ENCODE measurements around the gene EPB41L1. TPM values are rescaled to one million over a fixed set of nuclear protein-coding genes. Genes with fewer than 3 reads are reported as not detected.

Gene EPB41L1
- total RNA-seq, 1 donor from 2014 or later, result 19.6 TPM

DNA sequence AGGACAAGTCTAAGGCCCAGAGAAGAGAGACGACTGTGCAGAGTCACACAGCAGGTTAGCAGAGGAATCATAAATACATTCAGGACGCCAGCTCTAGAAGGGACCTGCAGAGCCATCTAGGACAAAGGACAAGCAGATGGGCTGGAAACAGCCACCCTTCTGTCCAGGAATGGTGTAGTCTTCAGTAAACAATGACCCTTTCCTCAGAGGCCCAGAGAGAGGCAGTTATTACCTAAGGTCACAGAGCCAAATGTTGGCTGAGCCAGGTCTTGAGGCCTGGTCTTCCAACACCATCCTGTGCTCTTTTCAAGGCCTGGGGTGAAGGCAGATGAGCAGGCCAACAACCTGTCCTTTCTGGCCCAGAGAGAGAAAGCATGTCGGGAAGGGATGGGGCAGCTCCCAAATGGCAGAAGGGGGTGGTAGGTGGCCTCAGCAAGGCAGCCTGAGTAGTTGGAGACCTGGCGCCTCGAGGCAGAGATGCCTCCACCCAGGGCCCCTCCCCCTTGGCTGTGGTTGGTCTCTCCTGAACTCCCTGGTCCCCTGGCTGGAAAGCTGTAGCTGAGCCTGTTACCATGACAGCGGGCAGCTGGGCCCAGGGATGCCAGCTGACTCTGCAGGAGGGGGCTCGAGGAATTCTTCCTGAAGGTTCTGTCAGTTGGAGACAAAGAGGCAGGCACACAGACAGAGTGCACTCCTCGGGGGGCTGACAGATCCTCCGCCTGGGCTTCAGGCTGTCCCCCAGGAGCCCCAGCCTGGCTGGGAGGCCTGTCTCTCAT is 24.8 kb downstream of the EPB41L1 start:
- intact Hi-C loops (cut with micrococcal nuclease), result no loop called here
- DNase-seq, result no peak
- ATAC-seq, result no peak

DNA sequence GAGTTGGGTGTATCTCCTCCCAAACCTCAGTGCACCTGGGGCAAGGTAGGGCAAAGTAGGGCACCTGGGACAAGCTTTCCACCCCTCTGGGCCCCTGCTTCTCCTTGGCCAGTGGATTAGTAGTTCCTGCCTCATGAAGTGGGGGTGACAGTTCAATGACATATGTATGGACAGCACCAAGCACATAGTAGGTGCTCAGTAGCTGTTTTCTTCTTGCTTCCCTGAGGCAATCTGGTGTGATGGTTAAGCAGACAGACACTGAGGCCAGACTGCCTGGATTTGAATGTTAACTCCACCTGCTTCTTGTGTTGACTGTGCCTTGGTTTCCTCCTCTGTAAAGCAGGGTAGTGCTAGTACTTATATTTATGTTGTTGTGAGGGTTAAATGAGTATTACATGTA is 25.8 kb downstream of the EPB41L1 start:
- intact Hi-C loops (cut with micrococcal nuclease), result no loop called here
- DNase-seq (no peak), ATAC-seq (no peak)

DNA sequence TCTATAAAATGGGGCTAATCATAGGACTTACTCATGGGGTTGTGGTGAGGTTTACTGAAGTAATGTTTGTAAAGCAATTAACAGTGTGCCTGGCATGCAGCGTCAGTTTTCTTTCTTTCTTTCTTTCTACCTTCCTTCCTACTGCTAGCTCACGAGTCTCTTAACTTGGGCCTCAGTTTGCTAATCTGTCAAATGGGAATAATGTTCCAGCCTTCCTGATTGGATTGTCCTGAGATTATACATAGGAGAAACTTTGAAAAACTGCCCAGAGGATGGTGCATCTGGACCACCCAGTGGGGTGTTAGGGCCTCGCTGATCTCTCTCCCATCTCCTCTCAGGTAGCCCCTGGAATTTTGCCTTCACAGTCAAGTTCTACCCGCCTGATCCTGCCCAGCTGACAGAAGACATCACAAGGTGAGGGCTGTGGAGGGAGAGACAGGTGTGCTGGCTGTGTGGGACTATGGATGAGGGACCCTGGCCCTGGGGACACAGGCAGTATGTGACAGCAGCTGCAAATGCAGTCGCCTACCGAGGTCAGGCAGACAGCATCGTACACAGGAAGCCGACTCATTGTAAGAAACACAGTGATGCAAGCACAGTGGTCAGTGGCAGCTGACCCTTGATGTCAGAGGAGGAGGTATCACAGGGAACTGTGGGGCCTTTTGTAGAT is 27.5 kb downstream of the EPB41L1 start:
- no peak for ATAC-seq
- intact Hi-C loops (cut with micrococcal nuclease), result no loop called here
- no peak for DNase-seq

DNA sequence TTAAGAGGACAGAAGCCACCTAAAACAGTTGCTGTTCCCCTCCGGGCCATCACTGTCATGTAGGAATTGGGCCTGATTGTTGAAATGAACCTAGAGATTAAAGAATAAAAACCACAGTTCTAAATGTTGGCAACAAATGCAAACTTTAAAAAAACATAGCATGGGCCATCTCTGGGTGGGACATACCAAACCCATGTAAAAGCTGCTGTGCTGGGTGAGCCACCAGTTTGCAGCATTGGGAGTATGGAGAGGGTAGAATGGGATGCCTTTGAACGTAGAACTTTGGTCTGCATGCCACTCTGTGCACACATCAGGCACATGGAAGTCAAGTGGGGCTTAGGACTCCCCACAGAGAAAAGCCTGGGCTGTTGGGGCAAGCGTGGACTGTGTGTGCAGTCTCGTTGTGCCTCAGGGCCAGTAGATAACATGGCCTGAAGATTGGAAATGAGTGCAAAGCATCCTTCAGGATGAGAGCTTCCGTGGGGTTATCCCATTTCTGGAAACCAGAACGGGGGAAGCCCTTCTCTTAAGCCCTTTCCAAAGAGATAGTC is 28.1 kb downstream of the EPB41L1 start:
- intact Hi-C loops (cut with micrococcal nuclease), result no loop called here
- no peak for DNase-seq
- ATAC-seq, result no peak

DNA sequence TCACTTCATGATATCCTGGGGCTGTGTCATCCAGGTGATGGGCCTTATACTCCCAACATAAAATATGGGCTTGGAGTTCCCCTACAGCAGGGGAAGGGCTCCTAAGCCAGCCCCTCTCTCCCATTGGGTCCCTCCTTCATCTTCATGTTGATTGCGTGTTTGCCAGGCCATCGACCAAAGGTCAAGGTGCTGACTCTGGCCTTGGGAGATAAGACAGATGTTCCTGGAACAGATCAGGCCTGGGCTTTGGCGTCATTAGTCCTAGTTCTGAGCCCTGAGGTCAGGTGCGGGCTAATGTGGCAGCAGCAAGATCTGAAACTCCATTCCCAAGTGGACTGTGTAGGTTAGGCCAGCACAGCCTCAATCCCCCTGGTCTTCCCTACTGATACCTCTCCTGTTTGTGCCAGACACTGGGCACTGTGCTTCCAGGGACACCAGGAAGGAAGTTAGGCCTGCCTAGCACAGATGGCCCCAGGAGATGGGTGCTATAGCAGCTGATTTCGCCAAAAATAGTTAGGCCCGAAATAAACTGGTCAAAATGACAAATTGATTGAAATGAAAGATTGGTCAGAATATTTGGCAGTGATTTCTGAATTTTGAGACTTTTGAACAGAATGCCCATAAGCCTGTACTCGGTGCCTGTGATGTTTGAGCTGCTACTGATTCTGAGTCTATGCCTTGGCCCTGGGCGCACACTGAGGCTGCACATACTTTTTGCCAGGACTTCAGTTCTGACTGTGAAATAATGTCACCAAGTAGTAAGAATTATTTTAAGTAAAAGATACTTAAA is 28.8 kb downstream of the EPB41L1 start:
- intact Hi-C loops (cut with micrococcal nuclease), result no loop called here
- no peak for DNase-seq
- ATAC-seq, result no peak

DNA sequence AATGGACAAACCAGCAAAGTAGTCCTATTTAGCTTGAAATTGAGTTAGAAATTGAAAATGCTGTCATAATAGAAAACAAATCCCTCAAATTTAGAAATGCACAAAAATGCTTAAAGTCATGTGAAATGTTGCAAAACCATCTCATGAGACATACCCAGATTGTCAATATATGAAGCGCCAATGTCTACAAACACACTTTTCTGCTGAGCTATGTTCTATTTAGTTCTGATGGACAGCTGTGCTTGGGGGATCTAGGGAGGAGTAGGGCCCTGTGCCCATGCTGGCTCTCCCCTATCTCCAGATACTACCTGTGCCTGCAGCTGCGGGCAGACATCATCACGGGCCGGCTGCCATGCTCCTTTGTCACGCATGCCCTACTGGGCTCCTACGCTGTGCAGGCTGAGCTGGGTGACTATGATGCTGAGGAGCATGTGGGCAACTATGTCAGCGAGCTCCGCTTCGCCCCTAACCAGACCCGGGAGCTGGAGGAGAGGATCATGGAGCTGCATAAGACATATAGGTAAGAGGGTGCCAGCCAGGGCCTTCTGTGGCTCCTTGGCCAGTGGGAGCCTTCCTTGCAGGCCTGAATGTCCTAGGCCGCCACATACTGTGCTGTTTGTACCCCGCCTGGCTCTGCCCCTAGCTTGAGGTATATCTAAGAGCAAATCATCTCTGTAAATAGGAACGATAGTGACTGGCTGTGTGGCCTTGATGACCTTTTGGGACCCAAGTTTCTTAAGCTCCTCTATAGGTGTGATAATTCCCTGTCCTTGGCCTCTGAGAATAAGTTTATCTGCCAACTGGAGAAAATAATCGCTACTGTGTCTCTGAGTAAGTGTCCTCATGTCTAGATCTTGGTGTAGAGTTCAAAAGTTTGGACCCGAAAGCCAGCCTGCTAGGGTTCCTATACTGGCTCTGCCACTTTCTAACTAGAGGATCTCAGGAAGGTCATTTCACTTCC is 30.6 kb downstream of the EPB41L1 start:
- ATAC-seq, result no peak
- no peak for DNase-seq
- intact Hi-C loops (cut with micrococcal nuclease), result no loop called here

DNA sequence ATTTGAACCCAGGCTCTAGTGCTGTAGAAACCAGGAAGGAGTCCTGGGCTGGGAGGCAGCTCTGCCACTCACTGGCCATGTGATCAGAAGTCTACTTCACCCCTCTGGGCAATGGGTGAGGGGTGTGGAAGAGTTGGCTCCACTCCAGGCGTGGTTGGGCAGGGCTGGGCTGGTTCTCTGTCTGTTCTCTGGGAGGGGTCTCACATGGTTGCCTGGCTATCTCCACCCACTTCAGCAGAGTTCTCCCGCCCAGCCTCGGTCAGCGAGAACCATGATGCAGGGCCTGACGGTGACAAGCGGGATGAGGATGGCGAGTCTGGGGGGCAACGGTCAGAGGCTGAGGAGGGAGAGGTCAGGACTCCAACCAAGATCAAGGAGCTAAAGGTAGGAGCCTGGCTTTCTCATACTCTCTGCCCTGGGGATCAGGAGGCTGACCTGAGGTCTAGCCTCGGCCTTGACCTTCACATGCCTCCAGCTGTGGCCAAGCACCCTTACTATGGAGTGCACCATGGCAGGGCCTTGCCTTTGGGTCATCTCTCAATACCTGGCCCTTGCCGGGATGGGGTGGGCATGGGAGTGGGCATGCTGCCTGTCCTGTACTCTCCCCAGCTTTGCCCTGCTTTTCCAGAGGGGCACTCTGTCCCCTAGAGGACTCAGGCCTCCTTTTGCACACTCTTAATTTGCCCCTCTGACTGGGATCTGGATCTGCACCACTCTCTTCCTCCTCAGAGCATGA is 39.6 kb downstream of the EPB41L1 start:
- no peak for ATAC-seq
- no peak for DNase-seq
- intact Hi-C loops (cut with micrococcal nuclease), result no loop called here

DNA sequence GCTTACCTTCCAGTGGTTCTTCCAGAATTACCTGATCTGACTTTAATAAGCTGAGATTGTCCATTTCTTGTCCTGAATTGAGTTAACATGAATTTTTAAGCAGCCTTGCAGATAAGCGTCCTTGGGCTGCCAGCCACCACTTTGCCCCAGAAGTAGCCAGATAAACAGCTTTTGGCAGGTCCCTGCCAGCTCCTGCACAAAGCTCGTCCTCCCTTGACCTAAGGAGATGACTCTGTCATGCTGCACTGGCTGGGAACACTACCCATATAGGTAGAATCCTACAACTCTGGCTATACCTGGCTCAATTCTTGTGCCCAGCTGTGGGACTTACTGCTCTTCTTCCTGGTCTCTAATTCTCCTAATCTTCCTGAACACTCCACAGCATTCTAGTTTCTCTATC is 42.1 kb downstream of the EPB41L1 start:
- intact Hi-C loops (cut with micrococcal nuclease), result loop anchor here (5.0 kb wide), 1 partner anchor 39 kb away; no protein-coding TSS in a partner anchor
- DNase-seq, result peak; percentile 43
- peak; percentile 76 for ATAC-seq

DNA sequence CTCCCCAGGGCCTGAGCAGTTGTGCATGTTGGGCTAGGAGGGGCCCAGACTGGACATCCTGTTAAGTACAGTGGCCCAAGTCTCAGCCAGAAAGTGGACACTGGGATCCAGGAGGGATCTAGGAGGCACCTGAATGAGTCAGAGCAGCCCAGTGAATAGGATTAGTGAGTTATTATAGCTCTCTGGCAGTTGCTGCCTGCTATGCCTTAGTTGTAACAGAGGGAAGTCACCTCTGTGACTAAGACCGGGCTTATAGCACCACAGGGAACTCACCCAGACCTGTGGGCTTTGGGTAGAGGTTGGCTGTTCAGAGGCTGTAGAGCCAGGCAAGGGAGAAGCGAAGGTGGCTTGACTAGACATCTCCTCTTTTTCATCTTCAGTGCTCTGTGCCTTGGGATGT is 42.7 kb downstream of the EPB41L1 start:
- ATAC-seq (no peak), DNase-seq (no peak)
- intact Hi-C loops (cut with micrococcal nuclease), result loop anchor here (5.0 kb wide), 1 partner anchor 40 kb away; no protein-coding TSS in a partner anchor

DNA sequence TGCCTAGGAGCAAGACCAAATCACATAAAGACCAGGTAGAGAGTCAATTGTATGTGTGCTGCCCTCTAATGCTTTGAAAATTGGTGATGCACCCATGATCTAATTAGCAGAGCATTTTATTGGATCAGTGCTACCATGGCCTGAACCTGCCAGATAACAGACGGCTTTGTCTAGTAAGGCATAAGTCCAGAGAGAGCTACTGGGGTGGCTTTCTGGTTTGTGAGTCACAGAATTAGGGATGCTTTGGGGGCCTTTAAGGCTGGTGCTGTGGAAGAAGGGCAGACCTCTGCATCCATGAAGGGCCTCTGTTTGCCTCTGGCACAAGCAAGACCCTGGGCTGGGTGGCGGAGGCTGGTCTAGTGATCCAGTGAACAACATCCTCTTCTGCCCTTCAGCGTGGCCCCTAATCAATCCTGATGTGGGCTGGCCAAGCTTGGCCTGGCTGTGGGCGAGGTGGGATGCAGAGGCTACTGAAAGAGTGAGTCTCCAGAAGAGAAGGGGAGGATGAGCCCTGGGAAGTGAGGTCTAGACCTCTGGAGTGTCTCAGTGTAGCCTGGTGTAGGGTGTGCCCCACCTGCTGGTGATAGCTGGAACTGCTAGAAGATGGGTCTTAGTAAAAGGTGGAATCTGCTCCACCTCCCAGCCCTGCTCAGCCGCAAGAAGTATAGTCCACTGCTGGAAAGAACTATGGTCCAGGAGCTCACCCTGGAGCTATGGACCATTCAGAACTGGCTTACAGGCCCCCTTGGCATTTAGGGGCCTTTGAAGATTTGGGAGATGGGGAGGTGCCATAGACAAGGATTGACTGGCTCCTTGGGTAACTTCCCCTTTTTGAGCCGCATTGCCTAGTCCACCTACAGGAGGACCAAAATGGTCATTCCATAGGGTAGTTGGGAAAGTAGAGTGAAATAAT is 45.1 kb downstream of the EPB41L1 start:
- peak; percentile 77 for DNase-seq
- ATAC-seq, result peak; percentile 82
- intact Hi-C loops (cut with micrococcal nuclease), result loop anchor here (5.0 kb wide), 1 partner anchor 42 kb away; no protein-coding TSS in a partner anchor

DNA sequence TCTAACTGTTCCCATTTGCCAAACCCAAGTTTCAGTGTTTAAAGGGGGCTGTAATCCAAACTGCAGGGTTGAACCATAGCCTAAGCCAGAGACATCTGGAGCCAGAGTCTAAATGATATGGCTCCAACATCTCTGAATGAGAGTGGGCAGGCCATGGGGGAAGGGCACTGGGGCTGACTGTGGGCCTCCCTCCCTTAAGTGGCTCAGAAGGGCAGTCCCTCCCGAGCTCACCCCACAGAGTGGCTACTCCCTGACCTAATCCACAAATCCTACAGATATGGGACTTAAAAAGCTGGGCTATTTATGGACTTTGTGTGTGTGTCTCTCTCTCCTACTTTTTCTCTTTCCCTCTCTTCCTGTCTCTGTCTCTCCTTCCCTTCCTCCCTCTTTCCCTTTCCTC is 45.9 kb downstream of the EPB41L1 start:
- intact Hi-C loops (cut with micrococcal nuclease), result no loop called here
- DNase-seq, result no peak
- ATAC-seq, result no peak

DNA sequence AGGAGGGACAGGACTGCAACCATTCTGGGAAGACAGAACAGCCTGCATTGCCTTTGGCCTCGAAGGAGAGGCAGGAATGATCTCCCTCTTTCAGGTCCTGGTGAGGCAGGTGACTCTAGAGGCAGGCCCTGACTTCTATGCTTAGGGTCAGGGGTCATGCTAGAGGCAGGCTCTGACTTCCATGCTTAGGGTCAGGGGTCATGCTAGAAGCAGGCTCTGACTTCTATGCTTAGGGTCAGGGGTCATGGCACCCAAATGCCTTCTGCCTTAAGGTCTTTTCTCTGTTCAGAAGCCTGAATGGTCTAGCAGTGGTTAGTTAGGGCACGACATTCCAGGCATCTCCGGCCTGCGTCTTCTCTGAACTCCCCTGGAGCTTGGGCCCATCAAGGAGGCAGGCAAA is 46.7 kb downstream of the EPB41L1 start:
- DNase-seq (no peak), ATAC-seq (no peak)
- intact Hi-C loops (cut with micrococcal nuclease), result no loop called here

DNA sequence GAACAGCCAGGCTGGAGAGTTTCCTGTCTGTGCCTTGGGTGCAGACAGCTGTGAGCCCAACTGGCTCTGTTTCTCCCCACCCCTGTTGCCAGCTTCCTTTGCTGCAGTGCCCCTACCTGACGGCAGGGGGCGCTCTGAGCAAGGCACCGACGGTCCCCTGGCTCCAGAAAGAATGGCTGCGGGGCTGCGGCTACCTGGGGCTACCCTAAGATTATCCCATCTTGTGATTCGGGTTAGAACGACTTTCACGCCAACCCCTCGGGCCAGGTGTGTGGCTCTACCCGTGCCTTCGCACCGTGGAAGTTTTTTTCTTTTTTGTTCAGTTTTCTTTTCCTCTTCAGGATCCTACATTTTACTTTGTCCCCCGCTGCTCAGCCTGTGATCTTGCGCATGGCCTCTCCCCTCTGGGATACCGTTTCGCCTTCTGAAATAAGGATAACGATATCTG is 48.4 kb downstream of the EPB41L1 start:
- intact Hi-C loops (cut with micrococcal nuclease), result no loop called here
- ATAC-seq (peak; percentile 59), DNase-seq (peak; percentile 78)

DNA sequence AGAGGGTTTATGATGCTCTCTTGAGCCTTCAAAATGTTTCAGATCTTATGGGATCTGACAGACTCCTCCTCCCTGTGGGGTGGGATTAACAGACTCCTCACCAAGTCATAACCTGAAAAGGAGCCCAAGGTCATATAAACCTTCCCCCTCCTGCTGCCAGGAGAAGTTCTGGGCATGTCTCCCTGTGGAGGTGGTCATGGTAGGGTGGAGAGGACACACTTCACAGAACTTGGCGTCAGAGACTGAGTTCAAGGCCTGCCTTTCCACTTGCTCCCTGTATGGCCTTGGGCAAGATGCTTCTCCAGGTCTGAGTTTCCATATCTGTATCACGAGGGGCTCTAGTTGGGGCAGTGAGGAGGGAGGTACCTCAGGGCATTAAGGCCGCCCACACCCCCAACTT is 49.3 kb downstream of the EPB41L1 start:
- no peak for DNase-seq
- ATAC-seq, result no peak
- intact Hi-C loops (cut with micrococcal nuclease), result no loop called here

DNA sequence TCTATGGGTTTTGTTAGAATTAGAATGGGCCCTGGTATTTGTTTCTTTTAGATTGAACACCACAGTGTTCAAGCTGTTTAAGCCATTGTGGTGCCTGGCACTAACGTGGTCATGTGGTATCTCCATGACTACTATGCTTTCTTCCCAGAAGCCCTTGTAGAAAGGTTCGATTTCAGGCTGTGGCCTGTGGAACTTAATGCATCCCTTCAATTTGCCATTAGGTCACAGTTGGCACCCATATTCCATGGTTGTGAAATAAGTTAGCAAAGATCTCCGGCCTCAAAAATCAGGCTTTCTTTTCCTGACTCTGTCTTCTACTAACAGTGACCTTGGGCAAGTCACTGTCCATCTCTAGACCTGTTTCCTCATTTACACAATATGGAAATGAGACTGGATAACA is 50.5 kb downstream of the EPB41L1 start:
- intact Hi-C loops (cut with micrococcal nuclease), result no loop called here
- ATAC-seq (no peak), DNase-seq (no peak)

DNA sequence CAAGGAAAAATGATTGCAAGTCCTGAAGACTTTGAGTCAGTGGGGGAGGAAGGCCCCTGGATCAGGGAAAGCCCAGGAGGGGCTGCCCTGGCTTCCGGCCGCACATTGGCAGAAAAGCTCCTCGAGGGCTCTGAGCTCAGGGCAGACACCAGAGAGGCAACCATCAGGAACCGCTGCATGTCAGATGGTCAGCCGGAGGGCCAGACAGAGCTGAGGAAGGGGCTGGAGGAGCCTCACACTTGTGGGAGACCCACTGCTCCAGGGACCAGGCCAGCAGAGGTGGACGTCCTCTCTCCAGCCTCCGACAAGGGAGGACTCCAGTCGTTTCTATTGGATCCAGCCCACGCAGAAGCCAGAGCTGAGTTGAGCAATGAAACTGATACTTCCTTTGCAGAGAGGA is 51.5 kb downstream of the EPB41L1 start:
- ATAC-seq (no peak), DNase-seq (no peak)
- intact Hi-C loops (cut with micrococcal nuclease), result no loop called here

DNA sequence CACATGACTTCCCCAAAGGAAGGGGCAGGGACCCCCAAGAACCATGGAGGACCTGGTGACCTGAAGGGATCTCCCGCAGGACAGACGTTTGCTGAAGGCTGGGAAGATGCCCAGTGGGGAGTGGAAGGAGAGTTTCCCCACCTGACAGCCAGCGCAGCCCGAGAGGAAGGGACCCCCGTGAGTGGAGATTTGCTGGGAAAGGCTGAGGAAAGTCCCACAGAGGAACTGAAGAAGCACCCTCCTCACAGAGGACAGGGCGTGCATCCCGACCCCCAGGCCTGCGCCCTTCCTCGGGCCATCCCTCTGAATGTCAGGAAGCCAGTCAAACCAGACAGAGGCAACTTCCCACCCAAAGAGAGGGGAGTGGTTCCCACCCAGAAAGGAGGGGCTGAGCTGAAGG is 52.1 kb downstream of the EPB41L1 start:
- intact Hi-C loops (cut with micrococcal nuclease), result no loop called here
- ATAC-seq, result no peak
- DNase-seq, result no peak

Data from left ventricle myocardium superior (tissue), 1 donor.